ACHN (cell line): ENCODE results near the gene TMEM126B.
A peak's percentile ranks its signal among the peaks of the same experiment; 100 is the strongest.
"Not testable (repeated sequence)": the region's sequence is repeated elsewhere in the genome, so short reads cannot be mapped to it uniquely, and the experiment has no call there.

Experiments
- DNase-seq: peaks from one replicate; pipeline ENCODE4 v3.0.0-alpha.2; 2015
- in situ Hi-C: cut with HindIII; loops from 2 replicates; pipeline ENCODE4 v1.10.0; 2017; ENCODE audit warnings: low sequenced_read_pairs, low pct_ligation_motif_present, low pct_unique_long_range_greater_than_20kb

Gene TMEM126B

DNA sequence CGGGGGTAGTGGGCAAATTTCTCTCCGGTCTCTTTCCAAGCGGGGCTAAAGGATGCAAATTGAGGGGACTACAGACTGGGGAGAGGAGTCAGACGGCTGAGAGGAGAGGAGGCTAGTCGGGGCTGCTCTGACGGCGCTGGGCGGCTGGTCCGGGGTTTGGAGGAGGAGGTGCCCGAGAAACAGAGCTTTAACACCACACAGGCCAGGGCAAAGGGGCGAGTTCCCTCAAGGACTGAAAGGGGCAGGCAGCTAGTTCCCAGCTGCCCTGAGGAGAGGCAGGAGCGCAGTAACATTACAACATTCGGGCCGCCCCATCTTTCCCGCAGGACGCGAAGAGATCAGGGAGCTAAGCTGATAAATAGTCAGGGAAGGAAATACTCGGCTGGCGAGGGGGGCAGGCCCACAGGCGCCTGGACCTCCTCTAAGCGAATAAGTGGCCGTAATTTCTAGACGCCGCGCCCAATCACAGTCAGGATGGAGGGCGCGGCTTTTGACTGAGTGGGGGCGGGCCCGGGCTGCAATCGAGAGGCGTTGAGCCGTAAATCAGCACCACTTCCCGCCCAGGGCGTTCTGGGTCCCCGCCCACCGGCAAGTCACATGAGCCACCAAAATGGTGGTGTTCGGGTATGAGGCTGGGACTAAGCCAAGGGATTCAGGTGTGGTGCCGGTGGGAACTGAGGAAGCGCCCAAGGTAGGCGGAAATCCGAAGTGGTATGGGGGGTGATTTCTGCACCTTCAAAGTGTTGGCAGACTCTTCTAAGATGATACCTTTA is at the start of gene TMEM126B:
TMEM126B (plus strand) TSS at position 596 of the 773 bp plus-strand sequence; CDS start at position 611, 15 bp downstream.
- in situ Hi-C loops: no loop called here
- DNase-seq: peak; percentile 96

DNA sequence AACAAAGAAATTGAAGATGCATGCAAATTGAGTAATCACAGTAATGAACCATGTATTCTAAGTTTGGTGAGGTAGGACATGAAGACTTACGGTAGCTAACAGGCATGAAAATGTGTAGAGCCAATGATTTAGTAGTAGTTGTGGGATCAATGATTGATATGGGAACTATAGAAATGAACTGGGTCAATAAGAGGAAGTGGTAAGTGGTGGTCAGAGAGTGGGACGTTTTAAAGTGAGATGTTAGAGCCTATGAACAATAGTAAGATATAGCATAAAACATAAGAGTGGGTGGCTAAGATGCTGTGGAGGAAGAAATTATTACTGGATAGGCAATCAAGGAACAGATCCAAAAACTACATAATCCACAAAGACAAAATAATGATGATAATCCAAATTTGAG is 46.3 kb upstream of the TMEM126B start:
- in situ Hi-C loops: no loop called here
- no peak for DNase-seq

GRCh38 chr11:85589373-85589772 is 39.0 kb upstream of the TMEM126B start:
- in situ Hi-C loops: no loop called here
- no peak for DNase-seq

GRCh38 chr11:85590848-85591483 is 37.4 kb upstream of the TMEM126B start:
- in situ Hi-C loops: no loop called here
- DNase-seq: peak; percentile 51

- in situ Hi-C loops: no loop called here
These were observed 33.0 kb upstream of the TMEM126B start for GRCh38 chr11:85595285-85595884.

DNA sequence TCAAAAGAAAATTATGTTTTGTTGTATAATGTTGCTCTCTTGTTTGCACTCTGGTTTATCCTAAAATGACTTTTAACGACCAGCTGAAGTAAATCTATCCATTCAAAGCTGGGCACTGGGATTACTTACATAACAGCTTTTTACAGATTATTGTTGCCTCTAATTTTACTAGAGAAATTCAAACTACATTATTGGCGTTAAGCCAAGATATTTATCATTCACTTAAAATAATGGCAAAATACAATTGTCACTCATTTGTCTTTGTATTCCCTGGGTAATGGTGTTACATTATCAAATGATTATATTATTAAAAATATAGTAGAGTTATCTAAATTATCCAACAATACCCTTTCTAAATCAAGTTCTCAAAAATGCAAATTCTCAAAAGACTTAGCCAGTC is 31.5 kb upstream of the TMEM126B start:
- in situ Hi-C loops: no loop called here
- no peak for DNase-seq

More at GRCh38 chr11:85595285-85595884, 33.0 kb upstream of the TMEM126B start:
- peak; percentile 54 for DNase-seq

DNA sequence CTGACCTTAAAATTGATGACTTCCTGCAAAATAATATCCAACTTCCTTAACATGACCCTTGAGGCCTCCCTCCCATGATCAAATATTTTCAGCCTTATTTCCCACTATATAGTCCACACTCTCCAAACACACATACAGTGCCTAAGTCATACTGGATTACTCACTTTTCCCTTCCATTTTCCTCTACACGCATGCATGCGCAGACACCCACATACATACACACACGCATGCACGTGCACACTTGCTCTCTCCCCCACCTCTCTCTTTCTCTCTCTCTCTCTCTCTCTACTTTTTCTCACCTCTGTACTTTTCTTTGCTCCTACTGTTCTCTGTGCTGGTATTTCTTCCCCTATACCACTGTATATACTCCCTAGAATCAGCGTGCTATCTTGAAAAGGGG is 29.3 kb upstream of the TMEM126B start:
- in situ Hi-C loops: no loop called here
- no peak for DNase-seq

DNA sequence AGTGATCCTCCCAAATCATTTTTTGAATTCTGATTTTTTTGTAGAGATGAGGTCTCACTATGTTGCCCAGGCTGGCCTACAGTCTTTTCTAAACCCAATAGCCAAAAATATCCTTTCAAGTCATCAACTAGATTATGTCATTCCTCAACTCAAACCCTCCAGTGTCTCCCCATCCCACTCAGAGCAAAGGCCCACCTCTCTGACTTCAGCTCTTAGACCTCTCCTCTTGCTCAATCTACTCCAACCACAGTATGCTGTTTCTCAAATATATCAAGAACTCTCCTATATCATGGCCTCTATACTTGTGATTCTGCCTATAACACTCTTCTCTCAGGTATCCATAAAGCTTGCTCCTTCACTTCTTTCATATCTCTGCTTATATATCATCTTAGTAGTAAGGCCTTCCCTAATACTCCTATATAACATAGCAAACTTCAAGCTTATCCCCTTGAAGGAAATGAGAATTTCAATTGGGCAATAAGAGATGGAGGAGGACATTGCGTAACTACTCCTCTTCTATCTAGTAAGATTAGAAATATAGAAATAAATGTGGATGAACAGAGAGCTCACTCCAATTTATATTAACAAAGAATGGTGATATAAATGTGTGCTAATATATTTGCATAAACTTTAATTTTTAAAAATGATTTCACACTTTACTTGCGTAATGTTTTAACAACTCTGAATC is 25.7 kb upstream of the TMEM126B start:
- in situ Hi-C loops: no loop called here
- DNase-seq: no peak

DNA sequence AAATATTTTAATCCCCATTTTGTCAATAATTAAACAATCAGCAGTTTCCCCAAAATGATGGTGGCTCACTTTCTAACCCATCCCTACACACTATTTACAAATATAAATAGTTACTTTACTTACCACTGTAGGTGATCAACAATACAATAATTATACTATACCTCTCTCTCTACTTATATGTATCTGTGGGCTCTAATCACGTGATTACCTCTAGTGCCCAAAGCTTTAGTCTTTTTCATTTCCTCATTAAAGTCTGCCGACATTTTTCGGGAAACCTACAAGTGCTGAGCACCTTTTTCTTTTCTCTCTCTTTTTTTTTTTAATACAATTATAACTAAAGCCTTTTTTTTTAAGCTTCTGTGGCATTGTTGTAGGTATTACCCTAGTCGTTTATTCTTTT is 25.2 kb upstream of the TMEM126B start:
- no peak for DNase-seq
- in situ Hi-C loops: no loop called here

GRCh38 chr11:85606237-85606636 is 22.2 kb upstream of the TMEM126B start:
- DNase-seq, in situ Hi-C loops: not testable (repeated sequence)

DNA sequence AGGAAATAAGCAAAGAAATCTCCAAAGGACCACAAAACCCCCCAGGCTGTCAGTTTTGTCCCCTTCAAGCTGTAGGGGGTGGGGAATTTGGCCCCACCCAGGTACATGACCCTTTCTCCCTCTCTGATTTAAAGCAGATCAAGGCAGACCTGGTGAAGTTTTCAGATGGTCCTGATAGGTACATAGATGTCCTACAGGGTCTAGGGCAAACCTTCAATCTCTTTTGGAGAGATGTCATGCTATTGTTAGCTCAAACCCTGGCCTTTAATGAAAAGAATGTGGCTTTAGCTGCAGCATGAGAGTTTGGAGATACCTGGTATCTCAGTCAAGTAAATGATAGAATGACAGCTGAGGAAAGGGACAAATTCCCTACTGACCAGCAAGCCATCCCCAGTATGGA is 19.8 kb upstream of the TMEM126B start:
- in situ Hi-C loops, DNase-seq: not testable (repeated sequence)

- DNase-seq, in situ Hi-C loops: not testable (repeated sequence)
These were observed 19.1 kb upstream of the TMEM126B start for GRCh38 chr11:85609286-85609685.

- DNase-seq, in situ Hi-C loops: not testable (repeated sequence)
These were observed 16.8 kb upstream of the TMEM126B start for GRCh38 chr11:85611643-85612042.

DNA sequence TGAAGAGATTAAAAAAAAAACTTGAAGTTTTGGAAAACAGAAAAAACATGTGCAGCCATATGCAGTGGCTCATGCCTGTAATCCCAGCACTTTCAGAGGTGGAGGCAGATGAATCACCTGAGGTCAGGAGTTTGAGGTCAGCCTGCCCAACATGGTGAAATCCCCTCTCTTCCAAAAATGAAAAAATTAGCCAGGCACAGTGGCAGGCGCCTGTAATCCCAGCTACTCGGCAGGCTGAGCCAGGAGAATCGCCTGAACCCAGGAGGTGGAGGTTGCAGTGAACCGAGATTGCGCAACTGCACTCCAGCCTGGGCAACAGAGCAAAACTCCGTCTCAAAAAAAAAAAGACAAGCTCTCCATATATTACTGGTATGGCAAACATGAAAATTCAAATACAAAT is 8.9 kb upstream of the TMEM126B start:
- in situ Hi-C loops: no loop called here

DNA sequence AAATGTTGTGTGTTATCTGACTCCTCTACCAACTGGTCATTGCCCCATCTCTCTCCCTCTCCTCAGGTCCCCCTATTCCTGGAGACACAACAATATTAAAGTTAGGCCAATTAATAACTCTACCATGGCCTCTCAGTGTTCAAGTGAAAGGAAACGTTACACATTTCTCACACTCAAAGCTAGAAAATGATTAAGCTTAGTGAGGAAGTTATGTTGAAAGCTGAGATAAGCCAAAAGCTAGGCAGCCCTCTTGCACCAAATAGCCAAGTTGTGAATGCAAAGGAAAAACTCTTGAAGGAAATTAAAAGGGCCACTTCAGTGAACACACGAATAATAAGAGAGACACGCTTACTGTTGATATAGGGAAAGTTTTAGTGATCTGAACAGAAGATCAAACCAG is 8.1 kb upstream of the TMEM126B start:
- DNase-seq: no peak
- in situ Hi-C loops: no loop called here

More for the DNA sequence above, 8.9 kb upstream of the TMEM126B start:
- no peak for DNase-seq

DNA sequence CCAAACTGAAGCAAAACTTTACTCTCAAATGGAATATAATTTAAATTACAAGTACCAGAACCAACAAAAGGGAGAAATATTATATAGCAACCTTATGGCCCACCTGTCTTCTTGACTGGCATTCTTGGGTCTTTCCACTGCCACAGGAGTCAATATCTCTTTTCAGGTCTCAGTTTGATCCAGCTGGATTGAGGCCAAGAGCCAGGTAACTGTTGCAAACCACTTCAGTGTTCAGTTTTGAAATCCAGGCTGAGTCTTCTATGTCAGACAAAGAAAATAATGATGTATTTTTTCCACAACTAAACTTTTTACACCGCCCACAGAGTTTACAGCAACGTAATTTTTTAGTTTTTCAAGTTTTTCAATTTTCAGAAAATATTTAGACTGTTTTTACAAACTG is 1.9 kb upstream of the TMEM126B start:
- DNase-seq: no peak
- in situ Hi-C loops: no loop called here

DNA sequence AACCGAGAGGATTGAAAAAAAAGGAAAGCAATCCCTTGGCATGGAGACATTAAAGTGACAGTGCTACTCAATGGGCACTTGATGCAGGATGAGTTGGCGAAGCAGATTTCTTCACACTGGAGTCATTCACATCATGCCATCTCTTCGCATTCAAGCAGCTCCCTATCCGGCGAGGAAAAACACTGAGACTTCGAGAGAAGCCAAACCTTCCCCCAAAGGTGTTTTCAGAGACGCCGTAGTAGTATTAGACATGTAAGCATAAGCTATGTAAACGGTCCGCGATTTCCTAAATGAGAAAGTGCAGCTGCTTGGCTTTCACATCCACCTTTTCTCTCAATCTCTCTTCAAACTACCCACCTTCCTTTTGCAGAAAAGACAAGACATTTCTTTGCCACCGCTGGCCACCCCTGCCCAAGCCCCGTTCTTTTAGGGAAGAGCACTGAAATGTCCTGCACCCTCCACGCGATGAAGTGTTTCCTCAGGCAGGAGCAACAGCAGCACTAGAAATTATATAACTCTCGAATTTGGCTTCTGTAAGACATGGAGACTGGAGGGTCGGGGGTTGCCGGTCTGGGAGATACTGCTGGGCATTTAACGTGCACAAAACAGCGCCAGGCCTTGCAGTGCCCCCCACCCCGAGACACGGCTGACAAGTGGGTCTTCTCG is 928 bp upstream of the TMEM126B start, which contains the start of gene DLG2:
DLG2 (minus strand) TSS at position 13 of the 666 bp plus-strand sequence.
- in situ Hi-C loops: no loop called here
- peak; percentile 42 for DNase-seq

DNA sequence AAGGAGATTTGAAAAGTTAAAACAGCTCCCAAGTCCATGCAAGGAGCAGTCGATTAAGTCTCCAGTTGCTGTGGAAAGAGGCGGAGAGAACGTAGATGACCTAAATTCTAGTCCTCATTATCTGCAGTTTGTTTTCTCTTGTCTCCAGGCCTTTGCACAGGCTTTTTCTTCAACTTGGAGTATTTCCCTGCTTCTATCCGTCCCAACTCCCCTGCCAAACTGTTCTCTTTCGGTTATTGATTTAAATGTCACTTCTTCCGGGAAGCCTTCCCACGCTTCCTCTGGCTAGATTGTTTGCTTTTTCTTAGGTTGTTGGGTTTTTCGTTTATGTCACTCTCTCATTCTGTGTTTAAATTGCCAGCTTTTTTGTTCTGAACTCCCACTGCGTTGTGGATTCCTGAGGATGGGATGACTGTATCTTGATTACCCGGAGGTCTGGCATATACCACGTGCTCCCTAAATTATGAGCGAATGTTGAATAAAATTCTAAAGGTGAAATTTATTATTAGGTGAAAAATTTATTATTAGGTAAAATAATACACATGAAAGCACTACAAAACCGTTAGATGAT is 463 bp downstream of the TMEM126B start:
- in situ Hi-C loops: no loop called here
- no peak for DNase-seq
